Right lobe of liver (tissue), 6 donors: Measurements from ENCODE around the gene ELMO1. TPM values are rescaled to one million over a fixed set of nuclear protein-coding genes. Genes with fewer than 3 reads are reported as not detected.
A peak's percentile ranks its signal among the peaks of the same experiment; 100 is the strongest.

ENCODE experiments used
- ATAC-seq, 4 donors: fragments of 200-7000 bp; cut with Tn5 transposase; one replicate each; pipeline ENCODE4 v1.9.1; 2020; ENCODE audit warnings: mild to moderate bottlenecking in 4 of 4, moderate library complexity in 4 of 4
- DNase-seq, 3 donors: peaks; one replicate each; pipeline ENCODE4 v3.0.0-alpha.2; 2020
- H3K27ac ChIP-seq, 3 donors: fragments of 200-600 bp; one replicate each; pipeline ENCODE4 v1.8.0; 2022
- H3K27me3 ChIP-seq, 2 donors: fragments of 200-600 bp; one replicate each; pipeline ENCODE4 v1.8.0; 2022
- H3K36me3 ChIP-seq, 4 donors: fragments of 200-600 bp; sonication (generic) in 1 of 4; one replicate each; pipeline versions ENCODE4 v1.5.1 to v1.8.0; 2017 to 2022; ENCODE audit warnings: control low read depth in 1 of 4
- H3K4me1 ChIP-seq, 4 donors: fragments of 200-600 bp; sonication (generic) in 1 of 4; one replicate each; pipeline versions ENCODE4 v1.5.1 to v1.8.0; 2017 to 2022; ENCODE audit warnings: control low read depth in 1 of 4
- H3K4me3 ChIP-seq, 3 donors: fragments of 200-600 bp; one replicate each; pipeline ENCODE4 v1.8.0; 2022
- H3K9me3 ChIP-seq, 4 donors: fragments of 200-600 bp; sonication (generic) in 1 of 4; one replicate each; pipeline versions ENCODE4 v1.5.1 to v1.8.0; 2017 to 2022; ENCODE audit warnings: control low read depth in 1 of 4
- POLR2A ChIP-seq: fragments of 450-650 bp; IDR thresholded peaks from one replicate; pipeline ENCODE4 v1.6.1; 2017; ENCODE audit warnings: antibody characterized with exemption, mild to moderate bottlenecking
- WGBS: methylation state at CpG from one replicate; pipeline ENCODE4 v1.1.6; 2018; ENCODE audit warnings: low coverage, low lambda C conversion rate; ENCODE audit not compliant: insufficient coverage; ENCODE audit errors: missing lambda C conversion rate; 5-methylcytosine and 5-hydroxymethylcytosine counted together
- intact Hi-C, 2 donors: fragments of 100-400 bp; cut with DNase I; formaldehyde crosslinking; loops; one replicate each; pipeline versions ENCODE4 v1.11.2 to v1.14.1; 2022
- total RNA-seq, 6 experiments: library from RNA; depleted of rRNA in 2 of 6; stranded (reverse); fragments of >200 nt in 2 of 6; fragmentation: NEBNext Ultra II Directional in 3 of 6; extraction: Animal tissue kit (Norgen Biotek cat#: 25700) in 3 of 6; gene quantifications; one replicate each; pipeline versions ENCODE4 v1.1.0 to v1.2.4, GENCODE V29; 2016 to 2023
- TF ChIP-seq, protein P1 (sequence below), 4 donors: fragments of 200-600 bp in 3 of 4; fragments of 450-650 bp in 1 of 4; IDR thresholded peaks; one replicate each; pipeline versions ENCODE4 v1.5.1 to v1.8.0; 2016 to 2022; ENCODE audit warnings: antibody characterized with exemption in 4 of 4, mild to moderate bottlenecking in 2 of 4
- donor health status: DM: no; HTN: yes; CAD: no.
- donor health status: DM: no; HTN: no; CAD: no.
- donor health status: DM: no; HTN: no; CAD: no.
- donor health status: DM: no; HTN: yes; CAD: no.
- donor health status: DM: no; HTN: yes; CAD: no.

The ELMO1 gene
- total RNA-seq, 6 experiments from 2014 or later: 18.4 to 55.4 (median 25.1) TPM

DNA sequence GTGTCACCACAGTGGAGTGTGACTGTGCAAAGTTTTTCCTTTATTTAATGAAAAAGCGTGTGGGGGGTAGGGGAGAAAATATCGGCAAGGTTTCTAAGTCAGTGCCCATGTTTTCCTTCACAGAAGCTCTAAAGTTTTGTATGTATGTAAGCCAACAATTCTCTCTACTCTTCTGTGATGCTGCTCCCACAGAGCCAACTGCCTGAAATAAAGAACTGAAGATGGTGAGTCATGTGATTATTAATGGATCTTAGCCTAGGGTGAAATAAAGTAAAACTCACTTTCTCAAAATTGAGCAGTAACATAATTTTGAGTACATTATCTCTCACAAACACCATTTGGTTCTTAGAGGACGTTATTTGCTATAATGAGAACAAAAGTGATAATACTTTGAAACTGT, 143.7 kb downstream of the ELMO1 start:
- intact Hi-C loops: no loop called here

DNA sequence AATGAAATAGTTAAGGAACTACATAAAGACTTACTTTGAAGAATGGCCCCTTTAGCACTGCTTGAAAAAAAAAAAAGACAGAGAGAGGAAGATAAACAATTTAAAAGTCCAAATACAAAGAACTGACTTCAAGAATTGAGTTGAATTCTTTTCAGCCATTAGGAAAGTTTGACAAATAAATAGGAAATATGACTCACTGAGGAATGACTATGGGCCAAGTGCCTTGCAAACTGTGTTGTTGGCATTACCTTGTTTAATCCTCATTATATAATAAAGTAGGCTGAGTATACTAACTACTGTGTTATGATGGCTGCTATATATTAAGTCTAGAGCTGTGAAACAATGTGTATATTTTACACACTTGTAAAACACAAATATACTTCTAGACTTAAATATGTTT, 151.1 kb downstream of the ELMO1 start:
- Histone ChIP-seq H3K36me3 (no peaks in the 10 kb centered on the region), H3K27ac (no peak overlapping the region), H3K27me3 (no peaks in the 10 kb centered on the region), H3K4me1 (no peaks in the 10 kb centered on the region), H3K9me3 (no peaks in the 10 kb centered on the region), H3K4me3 (no peak overlapping the region)
- TF ChIP-seq POLR2A: no peak
- TF ChIP-seq, protein P1, sequence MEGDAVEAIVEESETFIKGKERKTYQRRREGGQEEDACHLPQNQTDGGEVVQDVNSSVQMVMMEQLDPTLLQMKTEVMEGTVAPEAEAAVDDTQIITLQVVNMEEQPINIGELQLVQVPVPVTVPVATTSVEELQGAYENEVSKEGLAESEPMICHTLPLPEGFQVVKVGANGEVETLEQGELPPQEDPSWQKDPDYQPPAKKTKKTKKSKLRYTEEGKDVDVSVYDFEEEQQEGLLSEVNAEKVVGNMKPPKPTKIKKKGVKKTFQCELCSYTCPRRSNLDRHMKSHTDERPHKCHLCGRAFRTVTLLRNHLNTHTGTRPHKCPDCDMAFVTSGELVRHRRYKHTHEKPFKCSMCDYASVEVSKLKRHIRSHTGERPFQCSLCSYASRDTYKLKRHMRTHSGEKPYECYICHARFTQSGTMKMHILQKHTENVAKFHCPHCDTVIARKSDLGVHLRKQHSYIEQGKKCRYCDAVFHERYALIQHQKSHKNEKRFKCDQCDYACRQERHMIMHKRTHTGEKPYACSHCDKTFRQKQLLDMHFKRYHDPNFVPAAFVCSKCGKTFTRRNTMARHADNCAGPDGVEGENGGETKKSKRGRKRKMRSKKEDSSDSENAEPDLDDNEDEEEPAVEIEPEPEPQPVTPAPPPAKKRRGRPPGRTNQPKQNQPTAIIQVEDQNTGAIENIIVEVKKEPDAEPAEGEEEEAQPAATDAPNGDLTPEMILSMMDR (IDR thresholded peaks at IDR 0.05): no peak
- no peak for DNase-seq
- intact Hi-C loops: no loop called here
- ATAC-seq: peak in 3 of 4 donors; percentile 38 to 81 (median 66)

More for the DNA sequence above, 143.7 kb downstream of the ELMO1 start:
- H3K4me3 ChIP-seq: no peak overlapping the region
- no peaks in the 10 kb centered on the region for H3K36me3 ChIP-seq
- TF ChIP-seq, protein P1 (IDR thresholded peaks at IDR 0.05): no peak
- TF ChIP-seq POLR2A: no peak
- H3K4me1 ChIP-seq: no peaks in the 10 kb centered on the region
- DNase-seq (no peak), ATAC-seq (no peak)
- H3K27ac ChIP-seq: no peak overlapping the region
- no peaks in the 10 kb centered on the region for H3K27me3 ChIP-seq
- no peaks in the 10 kb centered on the region for H3K9me3 ChIP-seq
- WGBS: 94% methylated on average over 3 of the region's 3 CpGs

DNA sequence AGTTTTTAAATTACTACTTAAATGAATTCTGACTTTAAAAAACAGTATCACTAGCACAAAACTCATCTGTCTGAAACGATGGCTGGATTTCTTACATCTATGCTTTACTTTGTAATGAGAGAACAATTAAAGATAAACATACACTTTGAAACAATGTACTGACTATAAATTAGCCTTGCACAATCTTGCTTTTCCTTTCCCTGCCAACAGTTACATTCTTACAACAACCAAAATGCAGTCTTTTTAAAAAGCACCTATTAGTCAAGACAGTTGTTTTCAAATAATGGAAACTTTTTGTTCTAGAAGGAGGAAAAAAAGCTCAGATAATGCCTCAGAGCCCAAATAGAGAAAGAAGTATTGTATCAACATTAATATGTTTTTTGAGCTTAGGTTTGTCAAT, 153.3 kb downstream of the ELMO1 start:
- Histone ChIP-seq H3K27me3 (no peaks in the 10 kb centered on the region), H3K4me1 (no peaks in the 10 kb centered on the region), H3K9me3 (no peaks in the 10 kb centered on the region), H3K4me3 (no peak overlapping the region), H3K27ac (no peak overlapping the region), H3K36me3 (no peaks in the 10 kb centered on the region)
- no peak for DNase-seq
- TF ChIP-seq, protein P1 (IDR thresholded peaks at IDR 0.05): no peak
- TF ChIP-seq POLR2A: no peak
- WGBS: 55% methylated on average over 1 of the region's 1 CpG
- ATAC-seq: no peak
- intact Hi-C loops: no loop called here

DNA sequence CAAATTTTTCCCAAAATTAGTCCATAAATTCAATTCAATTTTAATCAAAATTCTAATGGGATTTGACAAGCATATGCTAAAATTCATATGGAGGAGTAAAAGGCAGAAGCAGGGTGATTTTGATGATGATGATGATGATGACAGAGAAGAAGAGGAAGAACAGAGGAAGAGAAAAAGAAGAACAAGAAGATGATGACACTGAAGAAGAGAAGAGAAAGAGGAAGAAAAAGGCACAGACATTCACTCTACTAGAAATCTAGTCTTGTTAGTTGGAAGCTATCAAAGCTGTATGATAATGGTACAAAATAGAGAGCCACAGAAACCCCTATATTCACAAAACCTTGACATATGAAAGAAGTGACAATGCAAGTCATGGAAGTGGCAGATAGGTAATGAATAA, 157.9 kb downstream of the ELMO1 start:
- DNase-seq (no peak), ATAC-seq (no peak)
- Histone ChIP-seq H3K4me3 (no peak overlapping the region), H3K9me3 (no peaks in the 10 kb centered on the region), H3K36me3 (no peaks in the 10 kb centered on the region), H3K27ac (no peak overlapping the region), H3K4me1 (peaks cover 0 to 21% (median 5%) of the 10 kb centered on the region in 4 donors), H3K27me3 (no peaks in the 10 kb centered on the region)
- intact Hi-C loops: no loop called here
- TF ChIP-seq POLR2A: no peak
- TF ChIP-seq, protein P1 (IDR thresholded peaks at IDR 0.05): no peak

DNA sequence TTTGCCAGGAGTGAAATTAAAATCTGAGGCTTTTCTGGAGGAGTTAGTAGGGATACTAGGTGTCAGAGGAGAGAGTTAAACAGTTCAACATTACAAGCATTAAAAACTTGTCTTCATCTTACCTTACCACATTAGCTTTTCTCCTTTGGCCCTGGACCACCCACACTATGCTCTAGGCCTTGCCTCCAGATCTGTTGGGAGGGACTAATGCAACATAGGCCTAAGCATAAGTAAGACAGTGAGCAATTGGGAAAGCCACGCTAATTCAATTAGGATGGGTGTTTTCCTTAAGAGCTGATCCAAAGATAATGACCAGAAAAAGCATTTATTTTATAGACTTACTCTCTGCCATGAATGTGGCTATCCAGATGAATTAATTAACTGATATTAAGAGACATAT, 158.9 kb downstream of the ELMO1 start:
- intact Hi-C loops: loop anchor here in 1 of 2 donors (10.0 kb wide), 1 partner anchor 225 kb away; no protein-coding TSS in a partner anchor
- Histone ChIP-seq H3K27me3 (no peaks in the 10 kb centered on the region), H3K9me3 (no peaks in the 10 kb centered on the region), H3K36me3 (no peaks in the 10 kb centered on the region), H3K4me3 (no peak overlapping the region), H3K4me1 (peaks cover 0 to 24% (median 5%) of the 10 kb centered on the region in 4 donors), H3K27ac (no peak overlapping the region)
- 100% methylated on average over 1 of the region's 1 CpG for WGBS
- no peak for DNase-seq
- no peak for ATAC-seq
- TF ChIP-seq, protein P1 (IDR thresholded peaks at IDR 0.05): no peak
- no peak for TF ChIP-seq POLR2A
